ENCODE data around the gene PSMB4.
"Not testable (repeated sequence)": the region's sequence is repeated elsewhere in the genome, so short reads cannot be mapped to it uniquely, and the experiment has no call there.

PSMB4 gene

DNA sequence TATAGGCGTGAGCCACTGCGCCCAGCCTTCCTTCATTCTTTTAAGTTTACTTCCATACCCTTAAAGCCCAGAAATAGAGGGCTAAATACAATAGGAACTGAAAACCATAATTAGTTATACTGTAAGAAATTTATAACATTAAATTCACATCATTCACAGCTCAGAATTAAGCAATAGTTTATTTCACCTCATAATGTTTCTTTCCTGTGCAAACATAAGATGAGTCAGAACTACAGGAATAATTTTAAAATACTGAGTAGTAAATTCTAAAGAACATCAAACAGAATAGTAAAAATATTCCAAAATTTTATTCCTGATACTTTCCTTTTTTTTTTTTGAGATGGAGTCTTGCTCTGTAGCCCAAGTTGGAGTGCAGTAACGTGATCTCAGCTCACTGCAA, 35.8 kb downstream of the PSMB4 start:
- Histone ChIP-seq H3K36me3 (ENCODE audit: control insufficient read depth, insufficient read depth, low read length) (no peaks in the 10 kb centered on the region), H2AFZ (no peak overlapping the region), H3K4me3 (ENCODE audit: low read depth, low read length) (no peak overlapping the region), H3K4me1 (no peaks in the 10 kb centered on the region), H3K27me3 (ENCODE audit: control insufficient read depth, insufficient read depth, low read length) (no peaks in the 10 kb centered on the region), H3K9ac (no peak overlapping the region), H3K27ac (no peak overlapping the region), H3K79me2 (peaks cover 47% of the 10 kb centered on the region), H3K9me3 (ENCODE audit: control insufficient read depth, low read length) (no peaks in the 10 kb centered on the region), H3K4me2 (ENCODE audit: low read length) (no peak overlapping the region)
- TF ChIP-seq, protein P1, sequence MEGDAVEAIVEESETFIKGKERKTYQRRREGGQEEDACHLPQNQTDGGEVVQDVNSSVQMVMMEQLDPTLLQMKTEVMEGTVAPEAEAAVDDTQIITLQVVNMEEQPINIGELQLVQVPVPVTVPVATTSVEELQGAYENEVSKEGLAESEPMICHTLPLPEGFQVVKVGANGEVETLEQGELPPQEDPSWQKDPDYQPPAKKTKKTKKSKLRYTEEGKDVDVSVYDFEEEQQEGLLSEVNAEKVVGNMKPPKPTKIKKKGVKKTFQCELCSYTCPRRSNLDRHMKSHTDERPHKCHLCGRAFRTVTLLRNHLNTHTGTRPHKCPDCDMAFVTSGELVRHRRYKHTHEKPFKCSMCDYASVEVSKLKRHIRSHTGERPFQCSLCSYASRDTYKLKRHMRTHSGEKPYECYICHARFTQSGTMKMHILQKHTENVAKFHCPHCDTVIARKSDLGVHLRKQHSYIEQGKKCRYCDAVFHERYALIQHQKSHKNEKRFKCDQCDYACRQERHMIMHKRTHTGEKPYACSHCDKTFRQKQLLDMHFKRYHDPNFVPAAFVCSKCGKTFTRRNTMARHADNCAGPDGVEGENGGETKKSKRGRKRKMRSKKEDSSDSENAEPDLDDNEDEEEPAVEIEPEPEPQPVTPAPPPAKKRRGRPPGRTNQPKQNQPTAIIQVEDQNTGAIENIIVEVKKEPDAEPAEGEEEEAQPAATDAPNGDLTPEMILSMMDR (IDR thresholded peaks at IDR 0.05), result no peak

- no peaks in the 10 kb centered on the region for H3K27me3 ChIP-seq (ENCODE audit: control insufficient read depth, insufficient read depth, low read length)
- H3K79me2 ChIP-seq, result peaks cover 50% of the 10 kb centered on the region
- H3K4me1 ChIP-seq, result no peaks in the 10 kb centered on the region
- no peak overlapping the region for H3K4me2 ChIP-seq (ENCODE audit: low read length)
- no peak overlapping the region for H3K9ac ChIP-seq
- H2AFZ ChIP-seq, result no peak overlapping the region
- H3K27ac ChIP-seq, result no peak overlapping the region
- H3K9me3 ChIP-seq (ENCODE audit: control insufficient read depth, low read length), result no peaks in the 10 kb centered on the region
- H3K36me3 ChIP-seq (ENCODE audit: control insufficient read depth, insufficient read depth, low read length), result no peaks in the 10 kb centered on the region
- TF ChIP-seq, protein P1 (IDR thresholded peaks at IDR 0.05), result no peak
- no peak overlapping the region for H3K4me3 ChIP-seq (ENCODE audit: low read depth, low read length)
These were observed 37.6 kb downstream of the PSMB4 start for GRCh38 chr1:151436985-151437384.

DNA sequence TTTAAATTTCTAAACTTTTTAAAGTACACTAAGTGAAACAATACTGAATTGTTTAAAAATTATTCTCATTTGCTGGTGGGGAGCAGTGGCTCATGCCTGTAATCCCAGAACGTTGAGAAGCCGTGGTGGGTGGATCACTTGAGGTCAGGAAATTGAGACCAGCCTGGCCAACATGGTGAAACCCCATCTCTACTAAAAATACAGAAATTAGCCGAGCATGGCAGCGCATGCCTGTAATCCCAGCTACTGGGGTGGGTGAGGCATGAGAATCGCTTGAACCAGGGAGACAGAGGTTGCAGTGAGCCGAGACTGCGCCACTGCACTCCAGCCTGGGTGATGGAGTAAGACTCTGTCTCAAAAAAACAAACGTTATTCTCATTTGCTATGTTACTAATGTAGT, 38.0 kb downstream of the PSMB4 start:
- H3K79me2 ChIP-seq, result peaks cover 50% of the 10 kb centered on the region
- not testable (repeated sequence) for H3K4me3 ChIP-seq (ENCODE audit: low read depth, low read length); H3K9ac ChIP-seq; H3K4me1 ChIP-seq; H2AFZ ChIP-seq; H3K27ac ChIP-seq; H3K36me3 ChIP-seq (ENCODE audit: control insufficient read depth, insufficient read depth, low read length); H3K27me3 ChIP-seq (ENCODE audit: control insufficient read depth, insufficient read depth, low read length); H3K4me2 ChIP-seq (ENCODE audit: low read length); H3K9me3 ChIP-seq (ENCODE audit: control insufficient read depth, low read length)

DNA sequence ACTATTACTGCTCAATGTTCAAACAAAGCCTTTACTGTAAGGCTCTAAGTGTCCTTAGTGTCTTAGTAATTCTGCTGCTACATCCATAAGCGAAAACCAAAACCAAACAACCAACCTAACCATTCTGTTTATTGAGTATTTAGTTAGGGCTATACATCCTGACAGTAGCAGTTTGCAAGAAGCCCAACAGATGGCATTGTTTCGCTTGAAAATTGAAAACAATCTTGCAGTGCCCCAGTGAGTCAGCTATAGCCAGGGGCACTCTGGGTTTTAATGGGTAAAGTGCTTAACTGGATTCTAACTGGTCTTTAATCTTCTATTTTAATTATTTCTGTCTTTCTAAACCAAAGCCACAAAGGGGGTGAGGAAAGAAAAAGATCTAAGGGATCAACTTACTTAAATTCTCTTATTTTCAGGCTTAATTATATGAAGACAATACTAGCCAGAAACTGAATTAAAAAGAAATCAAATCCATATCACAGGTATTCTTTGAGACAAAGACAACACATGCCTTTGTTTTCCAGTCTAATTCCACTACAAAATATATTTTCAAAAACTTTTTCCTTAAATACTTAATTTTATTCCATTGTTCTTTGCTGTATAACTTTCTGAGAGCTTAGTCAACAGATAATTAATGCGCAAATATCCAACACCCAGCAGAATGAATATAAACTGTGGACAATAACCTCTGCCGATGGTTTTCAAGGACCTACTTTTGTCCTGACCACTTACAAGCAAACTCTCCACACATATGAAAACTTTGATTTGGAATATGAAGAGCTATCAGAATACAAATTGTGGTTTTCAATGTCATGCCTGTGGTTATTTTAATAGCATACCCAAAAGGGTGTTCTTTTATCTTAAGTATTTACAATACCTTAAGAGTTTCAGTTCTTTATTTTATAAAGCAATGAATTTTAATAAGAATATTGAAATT, 44.7 kb downstream of the PSMB4 start:
- no peak overlapping the region for H3K4me2 ChIP-seq (ENCODE audit: low read length)
- H3K27ac ChIP-seq, result peak overlapping the region; percentile 77
- H3K79me2 ChIP-seq, result peaks cover 19% of the 10 kb centered on the region
- H3K27me3 ChIP-seq (ENCODE audit: control insufficient read depth, insufficient read depth, low read length), result no peaks in the 10 kb centered on the region
- TF ChIP-seq, protein P1 (IDR thresholded peaks at IDR 0.05), result peak; percentile 66
- no peak overlapping the region for H3K9ac ChIP-seq
- no peaks in the 10 kb centered on the region for H3K36me3 ChIP-seq (ENCODE audit: control insufficient read depth, insufficient read depth, low read length)
- H3K4me1 ChIP-seq, result no peaks in the 10 kb centered on the region
- H2AFZ ChIP-seq, result no peak overlapping the region
- H3K4me3 ChIP-seq (ENCODE audit: low read depth, low read length), result no peak overlapping the region
- no peaks in the 10 kb centered on the region for H3K9me3 ChIP-seq (ENCODE audit: control insufficient read depth, low read length)

GRCh38 chr1:151444783-151445177, 45.4 kb downstream of the PSMB4 start:
- Histone ChIP-seq H3K27ac (peak overlapping the region; percentile 77), H3K9me3 (ENCODE audit: control insufficient read depth, low read length) (no peaks in the 10 kb centered on the region), H3K4me2 (ENCODE audit: low read length) (no peak overlapping the region), H3K27me3 (ENCODE audit: control insufficient read depth, insufficient read depth, low read length) (no peaks in the 10 kb centered on the region), H3K79me2 (peaks cover 24% of the 10 kb centered on the region), H3K4me3 (ENCODE audit: low read depth, low read length) (no peak overlapping the region), H3K9ac (no peak overlapping the region), H3K36me3 (ENCODE audit: control insufficient read depth, insufficient read depth, low read length) (no peaks in the 10 kb centered on the region), H3K4me1 (no peaks in the 10 kb centered on the region), H2AFZ (no peak overlapping the region)
- TF ChIP-seq, protein P1 (IDR thresholded peaks at IDR 0.05), result no peak
